Endodermal cell (in vitro differentiated cells): Measurements from ENCODE around the gene LNPK. TPM values are rescaled to one million over a fixed set of nuclear protein-coding genes. Genes with fewer than 3 reads are reported as not detected.

Experiments
- DNase-seq: peaks from one replicate; pipeline ENCODE4 v3.0.0-alpha.2; 2017
- H3K27ac ChIP-seq: 2 replicates; pipeline ENCODE4 v1.5.1; 2013; ENCODE audit warnings: mild to moderate bottlenecking, low read depth, low read length, moderate library complexity
- H3K27me3 ChIP-seq: 2 replicates; pipeline ENCODE4 v1.6.1; 2013; ENCODE audit warnings: mild to moderate bottlenecking, low read length, moderate library complexity; ENCODE audit not compliant: insufficient read depth, control insufficient read depth, poor library complexity, severe bottlenecking
- H3K36me3 ChIP-seq: 2 replicates; pipeline ENCODE4 v1.7.0; 2013; ENCODE audit warnings: mild to moderate bottlenecking, low read length, moderate library complexity; ENCODE audit not compliant: control insufficient read depth, insufficient read depth
- H3K4me1 ChIP-seq: one replicate; pipeline ENCODE4 v1.7.0; 2013; ENCODE audit warnings: low read length; ENCODE audit not compliant: control insufficient read depth, insufficient read depth
- H3K4me3 ChIP-seq: 2 replicates; pipeline ENCODE4 v1.5.1; 2013; ENCODE audit warnings: mild to moderate bottlenecking, low read length, moderate library complexity
- H3K9ac ChIP-seq: 2 replicates; pipeline ENCODE4 v1.6.1; 2013; ENCODE audit warnings: mild to moderate bottlenecking, low read length, moderate library complexity; ENCODE audit not compliant: poor library complexity, severe bottlenecking; ENCODE audit errors: extremely low read depth
- H3K9me3 ChIP-seq: 2 replicates; pipeline ENCODE4 v1.6.1; 2013; ENCODE audit warnings: mild to moderate bottlenecking, low read length, moderate library complexity; ENCODE audit not compliant: control insufficient read depth
- H3K27ac Mint-ChIP-seq: 2 replicates; pipeline ENCODE4 v1.8.0; 2020; ENCODE audit warnings: mixed read lengths
- H3K27me3 Mint-ChIP-seq: 2 replicates; pipeline ENCODE4 v1.8.0; 2021; ENCODE audit warnings: mild to moderate bottlenecking, mixed read lengths; ENCODE audit not compliant: insufficient read depth
- H3K36me3 Mint-ChIP-seq: 2 replicates; pipeline ENCODE4 v1.8.0; 2020; ENCODE audit warnings: low read depth, mixed read lengths
- H3K4me1 Mint-ChIP-seq: 2 replicates; pipeline ENCODE4 v1.8.0; 2020; ENCODE audit warnings: mixed read lengths
- H3K4me3 Mint-ChIP-seq: 2 replicates; pipeline ENCODE4 v1.8.0; 2020; ENCODE audit warnings: mild to moderate bottlenecking, moderate library complexity, mixed read lengths
- H3K9me3 Mint-ChIP-seq: 2 replicates; pipeline ENCODE4 v1.8.0; 2020; ENCODE audit warnings: mild to moderate bottlenecking, mixed read lengths
- WGBS, 2 experiments: methylation state at CpG; one replicate each; pipeline versions ENCODE4 v1.1.5 to v1.1.7; 2013; ENCODE audit warnings: missing lambda C conversion rate in 2 of 2, mixed read lengths in 1 of 2; ENCODE audit not compliant: insufficient coverage in 1 of 2, insufficient read length in 1 of 2; 5-methylcytosine and 5-hydroxymethylcytosine counted together
- total RNA-seq, 2 donors: library from RNA; stranded (reverse); fragmentation: NEBNext Ultra II Directional in 1 of 2; extraction: Animal tissue kit (Norgen Biotek cat#: 25700) in 1 of 2; gene quantifications; 2 replicates in 1 of 2; 3 replicates in 1 of 2; pipeline ENCODE4 v1.2.1, GENCODE V29; 2021
- TF ChIP-seq, protein P1 (sequence below): fragments of 200-600 bp; sonication (generic); conservative IDR thresholded peaks from 2 replicates; pipeline ENCODE4 v1.5.0; 2021; ENCODE audit warnings: antibody characterized with exemption, mild to moderate bottlenecking

Gene LNPK
- total RNA-seq, 2 donors from 2014 or later, result 15.0 to 20.2 TPM

DNA sequence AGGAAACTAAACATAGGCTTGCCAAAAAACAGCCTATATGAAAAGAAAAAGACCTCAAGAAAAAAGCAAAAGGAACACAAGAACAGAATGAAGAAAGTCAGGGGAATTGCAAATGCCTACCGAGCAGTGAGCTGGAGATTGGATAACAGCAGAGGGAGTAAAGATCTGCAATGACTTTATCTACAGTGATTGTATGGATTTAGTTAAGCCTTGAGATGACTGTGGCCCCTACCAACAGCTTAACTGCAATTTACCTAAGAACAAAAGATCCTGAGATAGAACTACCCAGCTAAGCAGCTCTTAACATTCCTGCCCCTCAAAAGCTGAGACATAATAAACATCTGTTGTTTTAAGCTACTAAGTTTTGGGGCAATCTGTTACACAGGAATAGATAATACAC, 20.5 kb downstream of the LNPK start:
- Mint-ChIP-seq H3K4me3 (peak overlapping the region; percentile 4), H3K9me3 (no peaks in the 10 kb centered on the region), H3K27ac (peak overlapping the region; percentile 87), H3K4me1 (peaks cover 35% of the 10 kb centered on the region), H3K27me3 (peaks cover 8% of the 10 kb centered on the region), H3K36me3 (peaks cover 11% of the 10 kb centered on the region)
- Histone ChIP-seq H3K27ac (peak overlapping the region; percentile 56), H3K36me3 (peaks cover 15% of the 10 kb centered on the region), H3K4me3 (no peak overlapping the region), H3K4me1 (peaks cover 12% of the 10 kb centered on the region), H3K9me3 (no peaks in the 10 kb centered on the region), H3K27me3 (no peaks in the 10 kb centered on the region), H3K9ac (peak overlapping the region; percentile 28)
- DNase-seq, result peak; percentile 57
- 0 to 17% methylated on average over 1 of the region's 1 CpG for WGBS, 2 experiments
- TF ChIP-seq, protein P1, sequence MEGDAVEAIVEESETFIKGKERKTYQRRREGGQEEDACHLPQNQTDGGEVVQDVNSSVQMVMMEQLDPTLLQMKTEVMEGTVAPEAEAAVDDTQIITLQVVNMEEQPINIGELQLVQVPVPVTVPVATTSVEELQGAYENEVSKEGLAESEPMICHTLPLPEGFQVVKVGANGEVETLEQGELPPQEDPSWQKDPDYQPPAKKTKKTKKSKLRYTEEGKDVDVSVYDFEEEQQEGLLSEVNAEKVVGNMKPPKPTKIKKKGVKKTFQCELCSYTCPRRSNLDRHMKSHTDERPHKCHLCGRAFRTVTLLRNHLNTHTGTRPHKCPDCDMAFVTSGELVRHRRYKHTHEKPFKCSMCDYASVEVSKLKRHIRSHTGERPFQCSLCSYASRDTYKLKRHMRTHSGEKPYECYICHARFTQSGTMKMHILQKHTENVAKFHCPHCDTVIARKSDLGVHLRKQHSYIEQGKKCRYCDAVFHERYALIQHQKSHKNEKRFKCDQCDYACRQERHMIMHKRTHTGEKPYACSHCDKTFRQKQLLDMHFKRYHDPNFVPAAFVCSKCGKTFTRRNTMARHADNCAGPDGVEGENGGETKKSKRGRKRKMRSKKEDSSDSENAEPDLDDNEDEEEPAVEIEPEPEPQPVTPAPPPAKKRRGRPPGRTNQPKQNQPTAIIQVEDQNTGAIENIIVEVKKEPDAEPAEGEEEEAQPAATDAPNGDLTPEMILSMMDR, result peak; percentile 41

DNA sequence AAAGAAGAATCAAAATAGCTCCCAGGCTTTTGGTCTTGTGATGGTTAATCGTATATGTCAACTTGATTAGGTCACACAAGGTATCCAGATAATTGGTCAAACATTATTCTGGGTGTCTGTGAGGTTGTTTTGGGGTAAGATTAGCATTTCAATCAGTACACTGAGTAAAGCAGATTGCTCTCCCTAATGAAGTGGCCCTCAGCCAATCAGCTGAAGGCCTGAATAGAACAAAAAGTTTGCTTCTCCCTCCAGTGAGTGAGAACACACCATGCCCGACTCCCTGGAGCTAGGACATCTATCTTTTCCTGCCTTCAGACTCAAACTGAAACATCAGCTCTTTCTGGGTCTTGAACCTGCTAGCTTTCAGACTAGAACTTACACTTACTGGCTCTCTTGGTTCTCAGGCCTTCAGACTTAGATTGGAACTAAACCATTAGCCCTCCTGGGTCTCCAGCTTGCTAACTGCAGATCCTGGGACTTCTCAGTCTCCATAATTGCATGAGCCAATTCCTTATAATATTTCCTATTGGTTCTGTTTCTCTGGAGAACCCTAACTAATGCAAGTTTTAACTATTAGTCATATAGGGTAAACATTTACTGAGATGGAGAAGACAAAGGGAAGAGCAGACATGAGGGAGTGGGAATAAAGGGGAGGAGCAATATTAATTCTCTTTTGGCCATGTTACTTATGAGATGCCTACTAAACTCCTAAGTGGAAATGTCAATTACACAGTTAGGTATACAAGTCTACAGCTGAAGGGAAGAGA, 25.5 kb downstream of the LNPK start:
- no peak for DNase-seq
- TF ChIP-seq, protein P1, result no peak
- Mint-ChIP-seq H3K27me3 (no peaks in the 10 kb centered on the region), H3K4me3 (no peak overlapping the region), H3K36me3 (peaks cover 17% of the 10 kb centered on the region), H3K4me1 (peaks cover 23% of the 10 kb centered on the region), H3K9me3 (peaks cover 9% of the 10 kb centered on the region), H3K27ac (no peak overlapping the region)
- Histone ChIP-seq H3K9ac (no peak overlapping the region), H3K27me3 (no peaks in the 10 kb centered on the region), H3K9me3 (peaks cover 18% of the 10 kb centered on the region), H3K4me1 (peaks cover 10% of the 10 kb centered on the region), H3K4me3 (no peak overlapping the region), H3K36me3 (peaks cover 41% of the 10 kb centered on the region), H3K27ac (no peak overlapping the region)
- 91 to 100% methylated on average over 2 of the region's 2 CpGs for WGBS, 2 experiments

DNA sequence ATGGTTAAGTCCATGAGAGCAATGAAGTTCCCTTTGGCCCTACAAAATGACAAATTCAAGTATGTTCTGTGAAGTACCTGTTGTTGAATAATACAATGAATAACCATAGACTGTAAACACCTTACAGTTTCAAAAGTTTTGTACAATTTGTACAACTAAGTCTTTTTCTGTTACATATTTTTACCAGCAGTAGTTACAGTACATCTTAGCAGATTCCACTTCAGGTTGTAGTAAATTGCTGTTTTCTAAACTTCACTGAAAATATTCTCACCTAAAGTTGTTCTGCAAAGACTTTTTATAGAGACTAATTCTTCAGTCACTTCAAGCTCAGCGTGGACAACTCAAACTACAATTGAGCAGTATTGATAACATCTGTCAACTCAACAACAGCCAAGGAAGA, 28.7 kb downstream of the LNPK start:
- Mint-ChIP-seq H3K9me3 (peaks cover 9% of the 10 kb centered on the region), H3K27me3 (no peaks in the 10 kb centered on the region), H3K36me3 (peaks cover 21% of the 10 kb centered on the region), H3K4me1 (peaks cover 4% of the 10 kb centered on the region), H3K27ac (no peak overlapping the region), H3K4me3 (no peak overlapping the region)
- H3K27me3 ChIP-seq, result no peaks in the 10 kb centered on the region
- 89 to 96% methylated on average over 1 of the region's 1 CpG for WGBS, 2 experiments
- TF ChIP-seq, protein P1, result no peak
- no peaks in the 10 kb centered on the region for H3K4me1 ChIP-seq
- H3K27ac ChIP-seq, result no peak overlapping the region
- peaks cover 18% of the 10 kb centered on the region for H3K9me3 ChIP-seq
- no peak overlapping the region for H3K9ac ChIP-seq
- DNase-seq, result no peak
- peaks cover 57% of the 10 kb centered on the region for H3K36me3 ChIP-seq
- no peak overlapping the region for H3K4me3 ChIP-seq
